ENCODE measurements around the gene TLR10.

DNA sequence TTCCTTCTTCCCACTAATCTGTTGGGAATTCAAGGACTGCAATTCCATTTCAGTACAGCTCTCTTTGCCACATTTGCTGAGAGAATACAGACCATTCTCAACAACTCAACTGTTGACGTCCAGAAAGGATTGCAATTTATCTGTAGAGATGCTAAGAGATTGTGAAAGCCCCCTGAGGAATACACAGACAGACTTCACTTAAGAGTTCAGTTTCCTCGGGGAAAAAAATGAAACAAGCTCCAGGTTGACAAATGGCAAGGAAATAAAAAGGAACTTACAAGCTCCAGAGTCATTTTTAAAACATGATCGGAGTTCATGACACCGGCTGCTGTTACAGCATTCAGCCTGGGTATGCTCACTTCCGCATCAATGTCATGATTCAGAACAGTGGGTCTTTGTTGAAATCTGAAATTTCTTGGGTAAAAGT is 13.8 kb downstream of the TLR10 start:
- TF ChIP-seq ARNT (IDR thresholded peaks at IDR 0.05) (no peak), BHLHE40 (IDR thresholded peaks at IDR 0.05; ENCODE audit: borderline replicate concordance) (no peak), TARDBP (IDR thresholded peaks at IDR 0.05) (no peak), L3MBTL2 (conservative IDR thresholded peaks at IDR 0.05) (no peak), ELF4 (IDR thresholded peaks at IDR 0.05) (no peak), FOXM1 (IDR thresholded peaks at IDR 0.05; ENCODE audit: borderline replicate concordance) (no peak)

All from HEK293T (cell line).